PC-3 (cell line): ENCODE results near the gene CCL4. TPM values are rescaled to one million over a fixed set of nuclear protein-coding genes. Genes with fewer than 3 reads are reported as not detected.
"Not testable (repeated sequence)": the region's sequence is repeated elsewhere in the genome, so short reads cannot be mapped to it uniquely, and the experiment has no call there.

Experiments
- ATAC-seq: fragments of 200-7000 bp; cut with Tn5 transposase; 2 replicates; pipeline ENCODE4 v1.9.1; 2020; ENCODE audit warnings: mild to moderate bottlenecking, moderate library complexity
- BruUV-seq: library from RNA; stranded (reverse); fragments of 400-500 nt; replicated peaks from 2 replicates; lab custom pipeline; 2021; lab: Mats Ljungman, UMichigan
- CTCF ChIA-PET: fragments of 300-600 bp; sonication (Branson Sonifier 250); formaldehyde crosslinking; loops from one replicate; lab custom pipeline; 2022; ENCODE audit warnings: antibody characterized with exemption; lab: Charles Lee
- POLR2A ChIA-PET: fragments of 300-600 bp; sonication (Branson Sonifier 250); formaldehyde crosslinking; loops from one replicate; lab custom pipeline; 2022; ENCODE audit warnings: antibody characterized with exemption; ENCODE audit not compliant: unreplicated experiment; lab: Charles Lee
- DNase-seq: peaks from one replicate; pipeline ENCODE4 v3.0.0-alpha.2; 2015
- H2AFZ ChIP-seq: fragments of 300-600 bp; sonication (generic); 2 replicates; pipeline ENCODE4 v1.6.0; 2016; ENCODE audit warnings: antibody characterized with exemption, low read length
- H3F3A ChIP-seq: fragments of 300-600 bp; sonication (generic); one replicate; pipeline ENCODE4 v1.6.0; 2017; ENCODE audit warnings: antibody characterized with exemption, low read length, control low read depth, mild to moderate bottlenecking; ENCODE audit not compliant: unreplicated experiment
- H3K27ac ChIP-seq: fragments of 300-600 bp; sonication (generic); 2 replicates; pipeline ENCODE4 v1.5.1; 2016; ENCODE audit warnings: mild to moderate bottlenecking, low read length
- H3K27me3 ChIP-seq: fragments of 300-600 bp; sonication (generic); 2 replicates; pipeline ENCODE4 v1.6.1; 2016; ENCODE audit warnings: low read length, mixed read lengths
- H3K36me3 ChIP-seq: fragments of 300-600 bp; sonication (generic); 2 replicates; pipeline ENCODE4 v1.6.1; 2016; ENCODE audit warnings: low read depth, mixed run types, low read length, mixed read lengths
- H3K4me1 ChIP-seq: fragments of 300-600 bp; sonication (generic); 2 replicates; pipeline ENCODE4 v1.5.1; 2016; ENCODE audit warnings: low read length; ENCODE audit not compliant: insufficient read depth
- H3K4me2 ChIP-seq: fragments of 300-600 bp; sonication (generic); 2 replicates; pipeline ENCODE4 v1.6.0; 2016; ENCODE audit warnings: low read length
- H3K4me3 ChIP-seq: fragments of 300-600 bp; sonication (generic); 2 replicates; pipeline ENCODE4 v1.5.1; 2016; ENCODE audit warnings: mild to moderate bottlenecking, low read length, mixed read lengths
- H3K79me2 ChIP-seq: fragments of 300-600 bp; sonication (generic); 2 replicates; pipeline ENCODE4 v1.6.1; 2017; ENCODE audit warnings: low read length, mixed read lengths
- H3K9ac ChIP-seq: fragments of 300-600 bp; sonication (generic); 2 replicates; pipeline ENCODE4 v1.6.0; 2016; ENCODE audit warnings: mild to moderate bottlenecking, low read length
- H3K9me2 ChIP-seq: fragments of 300-600 bp; sonication (generic); replicated peaks from 2 replicates; pipeline ENCODE4 v1.6.1; 2016; ENCODE audit warnings: mixed run types, low read length, mixed read lengths
- H3K9me3 ChIP-seq: fragments of 300-600 bp; sonication (generic); 2 replicates; pipeline ENCODE4 v1.6.1; 2016; ENCODE audit warnings: low read length, mixed read lengths
- H4K20me1 ChIP-seq: fragments of 300-600 bp; sonication (generic); 2 replicates; pipeline ENCODE4 v1.6.1; 2016; ENCODE audit warnings: low read length, mixed read lengths
- EZH2 ChIP-seq: fragments of 300-600 bp; sonication (generic); IDR thresholded peaks from one replicate; pipeline ENCODE4 v1.6.1; 2017; ENCODE audit warnings: antibody characterized with exemption, mild to moderate bottlenecking, low read length; ENCODE audit not compliant: unreplicated experiment
- EZH2phosphoT487 ChIP-seq: fragments of 300-600 bp; sonication (generic); IDR thresholded peaks from 2 replicates; pipeline ENCODE4 v1.6.1; 2018; ENCODE audit warnings: mild to moderate bottlenecking, antibody characterized with exemption, low read length, borderline replicate concordance
- intact Hi-C: fragments of 100-400 bp; cut with micrococcal nuclease; formaldehyde crosslinking; loops from 2 replicates; pipeline ENCODE4 v1.9.0; 2023
- total RNA-seq: library from RNA; depleted of rRNA; stranded (reverse); fragments of >200 nt; gene quantifications from 2 replicates; pipeline ENCODE4 v1.2.3, GENCODE V29; 2014
- TF ChIP-seq, protein P1 (sequence below): fragments of 300-600 bp; sonication (generic); conservative IDR thresholded peaks from 2 replicates; pipeline ENCODE4 v1.5.1; 2017; ENCODE audit warnings: antibody characterized with exemption, low read depth, mild to moderate bottlenecking, low read length

CCL4 gene
- total RNA-seq, 1 experiment from 2014 or later = not detected

DNA sequence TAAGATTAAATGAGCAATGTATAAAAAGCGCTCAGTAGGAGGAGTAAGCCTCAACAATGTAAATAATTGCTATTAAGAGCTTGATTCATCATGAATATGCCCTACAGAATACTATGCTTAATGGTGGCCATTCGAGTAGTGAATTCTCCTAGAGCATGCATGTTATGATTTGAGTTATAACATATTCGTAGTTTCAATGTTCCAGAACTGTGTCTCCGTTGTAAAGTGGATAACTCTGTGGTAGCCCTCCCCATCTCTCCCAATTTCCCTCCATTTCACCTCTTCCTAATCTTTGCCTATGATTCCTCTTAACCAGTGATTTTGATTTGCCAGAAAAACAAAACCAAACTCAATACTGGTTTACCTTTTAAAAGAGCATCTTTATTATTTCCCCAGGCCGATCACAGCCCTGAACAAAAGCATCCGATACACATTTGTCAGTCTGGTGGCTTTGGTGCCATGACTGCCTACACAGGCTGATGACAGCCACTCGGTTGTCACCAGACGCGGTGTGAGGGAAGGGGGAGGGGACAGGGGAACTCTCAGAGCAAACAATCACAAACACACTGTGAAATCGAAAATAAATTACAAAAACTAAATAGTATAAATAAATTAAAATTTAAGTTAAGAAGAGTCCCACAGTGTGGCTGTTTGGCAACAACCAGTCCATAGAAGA, 15.6 kb upstream of the CCL4 start:
- H2AFZ ChIP-seq, H3K4me2 ChIP-seq, H3K36me3 ChIP-seq, DNase-seq, H3F3A ChIP-seq, H3K4me3 ChIP-seq, H3K79me2 ChIP-seq, H3K9me3 ChIP-seq, CTCF ChIA-PET, intact Hi-C loops, H3K27me3 ChIP-seq, ATAC-seq, POLR2A ChIA-PET, H3K27ac ChIP-seq, H3K4me1 ChIP-seq, H4K20me1 ChIP-seq, H3K9ac ChIP-seq, H3K9me2 ChIP-seq, BruUV-seq: not testable (repeated sequence)

DNA sequence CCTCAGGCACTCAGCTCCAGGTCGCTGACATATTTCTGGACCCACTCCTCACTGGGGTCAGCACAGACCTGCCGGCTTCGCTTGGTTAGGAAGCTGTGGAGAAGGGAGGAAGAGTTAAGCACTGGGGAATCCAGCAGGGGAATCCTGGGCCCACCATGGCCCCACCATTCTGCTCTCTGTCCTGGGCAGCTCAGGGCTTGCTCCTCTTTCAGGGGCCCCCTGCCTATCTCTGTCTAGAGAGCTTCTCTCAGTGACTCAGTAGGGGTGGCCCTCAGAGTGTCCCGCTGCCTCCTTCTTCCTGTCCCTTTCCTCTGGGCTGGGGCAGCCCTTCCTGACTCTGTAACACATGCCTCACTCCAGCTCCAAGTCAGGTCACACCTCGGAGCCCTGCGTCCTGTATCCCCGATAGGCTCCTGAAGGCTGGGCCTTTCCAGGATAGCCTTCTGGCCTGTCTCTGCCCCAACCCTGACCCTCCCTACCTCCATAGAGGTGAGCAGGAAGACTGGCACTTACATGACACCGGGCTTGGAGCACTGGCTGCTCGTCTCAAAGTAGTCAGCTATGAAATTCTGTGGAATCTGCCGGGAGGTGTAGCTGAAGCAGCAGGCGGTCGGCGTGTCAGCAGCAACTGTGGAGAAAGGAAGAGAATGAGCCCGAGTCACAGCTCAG, 14.8 kb upstream of the CCL4 start:
- intact Hi-C loops = no loop called here
- Histone ChIP-seq H3K27ac (no peak overlapping the region), H3K9me2 (no peaks in the 10 kb centered on the region), H3K9ac (no peak overlapping the region), H2AFZ (no peak overlapping the region), H3K27me3 (peaks cover 9% of the 10 kb centered on the region; the same call in 1 of the 2 replicates), H3K79me2 (no peaks in the 10 kb centered on the region), H4K20me1 (no peaks in the 10 kb centered on the region), H3K4me3 (no peak overlapping the region), H3F3A (no peaks in the 10 kb centered on the region), H3K36me3 (no peaks in the 10 kb centered on the region), H3K4me2 (no peak overlapping the region), H3K4me1 (no peaks in the 10 kb centered on the region), H3K9me3 (no peaks in the 10 kb centered on the region)
- DNase-seq (no peak), ATAC-seq (no peak)
- no TSS peak for BruUV-seq
- ChIA-PET CTCF (no interaction called here), POLR2A (no interaction called here)
- TF ChIP-seq EZH2 (no peak), EZH2phosphoT487 (no peak)
- TF ChIP-seq, protein P1, sequence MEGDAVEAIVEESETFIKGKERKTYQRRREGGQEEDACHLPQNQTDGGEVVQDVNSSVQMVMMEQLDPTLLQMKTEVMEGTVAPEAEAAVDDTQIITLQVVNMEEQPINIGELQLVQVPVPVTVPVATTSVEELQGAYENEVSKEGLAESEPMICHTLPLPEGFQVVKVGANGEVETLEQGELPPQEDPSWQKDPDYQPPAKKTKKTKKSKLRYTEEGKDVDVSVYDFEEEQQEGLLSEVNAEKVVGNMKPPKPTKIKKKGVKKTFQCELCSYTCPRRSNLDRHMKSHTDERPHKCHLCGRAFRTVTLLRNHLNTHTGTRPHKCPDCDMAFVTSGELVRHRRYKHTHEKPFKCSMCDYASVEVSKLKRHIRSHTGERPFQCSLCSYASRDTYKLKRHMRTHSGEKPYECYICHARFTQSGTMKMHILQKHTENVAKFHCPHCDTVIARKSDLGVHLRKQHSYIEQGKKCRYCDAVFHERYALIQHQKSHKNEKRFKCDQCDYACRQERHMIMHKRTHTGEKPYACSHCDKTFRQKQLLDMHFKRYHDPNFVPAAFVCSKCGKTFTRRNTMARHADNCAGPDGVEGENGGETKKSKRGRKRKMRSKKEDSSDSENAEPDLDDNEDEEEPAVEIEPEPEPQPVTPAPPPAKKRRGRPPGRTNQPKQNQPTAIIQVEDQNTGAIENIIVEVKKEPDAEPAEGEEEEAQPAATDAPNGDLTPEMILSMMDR = no peak

DNA sequence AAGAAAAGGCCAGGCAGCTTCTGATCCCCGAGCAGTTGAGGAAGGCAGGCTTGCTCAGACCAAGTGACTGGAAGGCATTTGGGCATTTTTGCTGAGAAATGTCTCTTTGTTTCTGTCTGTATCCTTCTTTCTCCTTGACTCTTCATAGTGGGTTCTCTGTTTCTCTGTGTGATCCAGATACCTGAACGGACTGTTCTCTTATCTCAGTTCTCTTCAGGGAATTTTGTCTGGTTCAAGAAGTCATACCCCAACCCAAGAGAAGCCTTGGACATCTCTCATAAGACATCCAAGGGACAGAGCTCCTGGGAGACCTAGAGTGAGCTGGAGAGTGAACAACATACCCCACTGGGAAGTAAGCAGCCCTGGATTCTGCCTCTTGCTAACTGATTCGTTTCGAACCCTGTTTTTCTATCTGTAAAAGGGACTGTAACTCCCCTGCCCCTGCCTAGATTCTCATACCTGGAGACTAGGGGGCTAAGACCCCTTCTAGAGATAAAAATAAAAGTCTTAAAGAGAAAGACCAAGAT, 14.2 kb upstream of the CCL4 start:
- ATAC-seq (no peak), DNase-seq (no peak)
- H3K79me2 ChIP-seq = no peaks in the 10 kb centered on the region
- no peak overlapping the region for H3K4me2 ChIP-seq
- H3K4me3 ChIP-seq = no peak overlapping the region
- intact Hi-C loops = no loop called here
- no peak for TF ChIP-seq EZH2phosphoT487
- TF ChIP-seq EZH2 = no peak
- TF ChIP-seq, protein P1 = no peak
- no TSS peak for BruUV-seq
- no peaks in the 10 kb centered on the region for H3K4me1 ChIP-seq
- ChIA-PET POLR2A (no interaction called here), CTCF (no interaction called here)
- H3K9me3 ChIP-seq = no peaks in the 10 kb centered on the region
- no peak overlapping the region for H3K9ac ChIP-seq
- H3K9me2 ChIP-seq = no peaks in the 10 kb centered on the region
- no peak overlapping the region for H3K27ac ChIP-seq
- no peaks in the 10 kb centered on the region for H4K20me1 ChIP-seq
- no peaks in the 10 kb centered on the region for H3K36me3 ChIP-seq
- no peak overlapping the region for H2AFZ ChIP-seq
- H3F3A ChIP-seq = no peaks in the 10 kb centered on the region
- peaks cover 9% of the 10 kb centered on the region; the same call in 1 of the 2 replicates for H3K27me3 ChIP-seq
